ENCODE data around the gene LPP. TPM values are rescaled to one million over a fixed set of nuclear protein-coding genes. Genes with fewer than 3 reads are reported as not detected.
"Not testable (repeated sequence)": the region's sequence is repeated elsewhere in the genome, so short reads cannot be mapped to it uniquely, and the experiment has no call there.

LPP gene
- total RNA-seq, 4 donors from 2014 or later = 207 to 592 (median 406) TPM

DNA sequence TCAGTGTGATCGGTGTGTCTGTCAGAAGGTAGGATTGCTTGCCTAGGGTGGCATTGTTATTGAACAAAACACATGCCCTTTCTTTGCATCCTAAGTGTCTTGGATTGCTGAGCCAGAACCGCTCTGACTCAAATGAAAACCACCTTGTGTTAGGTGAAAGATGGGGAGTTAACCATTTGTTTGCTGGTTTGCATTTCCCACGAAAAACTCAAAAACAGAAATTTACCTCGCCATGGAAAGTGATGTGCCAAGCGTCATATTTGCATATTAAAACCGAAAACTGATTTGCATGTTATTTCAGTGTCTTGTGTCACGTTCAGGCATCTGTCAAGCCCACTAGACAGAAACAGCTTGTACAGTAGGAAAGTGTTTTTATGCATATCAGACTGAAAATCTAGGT is 543.2 kb downstream of the LPP start:
- TF ChIP-seq POLR2AphosphoS5 (IDR thresholded peaks at IDR 0.05) = no peak
- H3K4me3 ChIP-seq = no peak overlapping the region
- in situ Hi-C loops (cut with MboI; ENCODE audit: low pct_ligation_motif_present in 1 of 4, low pct_unique_long_range_greater_than_20kb in 1 of 4, low sequenced_read_pairs in 3 of 4) (no loop called here), intact Hi-C loops (cut with DNase I; ENCODE audit: low total_unique reads) (no loop called here)
- no peaks in the 10 kb centered on the region for H3K36me3 ChIP-seq
- H3K27ac ChIP-seq = no peak overlapping the region
- H3K27me3 ChIP-seq = no peaks in the 10 kb centered on the region
- no peaks in the 10 kb centered on the region for H3K9me3 ChIP-seq
- no peaks in the 10 kb centered on the region for H3K4me1 ChIP-seq
- DNase-seq = no peak
- whole genome bisulfite sequencing, 2 donors (ENCODE audit: low coverage in 1 of 2) = 71 to 78% methylated on average over 7 of the region's 7 CpGs

DNA sequence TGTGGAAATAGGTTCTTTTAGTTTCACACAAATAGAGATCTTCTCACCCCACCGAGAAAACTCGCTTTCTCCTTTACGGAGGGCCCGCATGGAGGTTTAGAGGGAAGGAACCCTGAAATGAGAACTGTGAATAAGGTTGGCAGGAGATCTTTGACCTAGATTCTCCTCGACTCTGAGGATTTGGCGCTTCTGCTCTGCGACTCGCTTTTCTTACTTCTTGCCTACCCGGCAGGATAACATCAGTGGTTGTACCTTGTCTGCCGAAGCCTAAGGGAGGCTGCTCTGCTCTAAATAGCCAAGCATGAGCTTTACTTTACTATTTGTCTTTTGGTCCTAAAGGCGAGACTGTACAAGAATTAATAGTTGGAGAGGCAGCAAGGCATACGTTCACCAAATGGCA is 544.5 kb downstream of the LPP start:
- Histone ChIP-seq H3K36me3 (no peaks in the 10 kb centered on the region), H3K27me3 (no peaks in the 10 kb centered on the region), H3K9me3 (no peaks in the 10 kb centered on the region), H3K27ac (no peak overlapping the region), H3K4me1 (no peaks in the 10 kb centered on the region), H3K4me3 (no peak overlapping the region)
- TF ChIP-seq, protein P1, sequence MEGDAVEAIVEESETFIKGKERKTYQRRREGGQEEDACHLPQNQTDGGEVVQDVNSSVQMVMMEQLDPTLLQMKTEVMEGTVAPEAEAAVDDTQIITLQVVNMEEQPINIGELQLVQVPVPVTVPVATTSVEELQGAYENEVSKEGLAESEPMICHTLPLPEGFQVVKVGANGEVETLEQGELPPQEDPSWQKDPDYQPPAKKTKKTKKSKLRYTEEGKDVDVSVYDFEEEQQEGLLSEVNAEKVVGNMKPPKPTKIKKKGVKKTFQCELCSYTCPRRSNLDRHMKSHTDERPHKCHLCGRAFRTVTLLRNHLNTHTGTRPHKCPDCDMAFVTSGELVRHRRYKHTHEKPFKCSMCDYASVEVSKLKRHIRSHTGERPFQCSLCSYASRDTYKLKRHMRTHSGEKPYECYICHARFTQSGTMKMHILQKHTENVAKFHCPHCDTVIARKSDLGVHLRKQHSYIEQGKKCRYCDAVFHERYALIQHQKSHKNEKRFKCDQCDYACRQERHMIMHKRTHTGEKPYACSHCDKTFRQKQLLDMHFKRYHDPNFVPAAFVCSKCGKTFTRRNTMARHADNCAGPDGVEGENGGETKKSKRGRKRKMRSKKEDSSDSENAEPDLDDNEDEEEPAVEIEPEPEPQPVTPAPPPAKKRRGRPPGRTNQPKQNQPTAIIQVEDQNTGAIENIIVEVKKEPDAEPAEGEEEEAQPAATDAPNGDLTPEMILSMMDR (IDR thresholded peaks at IDR 0.05) = no peak
- TF ChIP-seq POLR2A (IDR thresholded peaks at IDR 0.05) (no peak), EP300 (IDR thresholded peaks at IDR 0.05; ENCODE audit: low read depth) (no peak), POLR2AphosphoS5 (IDR thresholded peaks at IDR 0.05) (no peak)
- no peak for DNase-seq
- intact Hi-C loops (cut with DNase I; ENCODE audit: low total_unique reads) = no loop called here
- in situ Hi-C loops (cut with MboI; ENCODE audit: low pct_ligation_motif_present in 1 of 4, low pct_unique_long_range_greater_than_20kb in 1 of 4, low sequenced_read_pairs in 3 of 4) = no loop called here
- 94 to 95% methylated on average over 11 to 12 of the region's 12 CpGs for WGBS, 2 donors (ENCODE audit: low coverage in 1 of 2)

DNA sequence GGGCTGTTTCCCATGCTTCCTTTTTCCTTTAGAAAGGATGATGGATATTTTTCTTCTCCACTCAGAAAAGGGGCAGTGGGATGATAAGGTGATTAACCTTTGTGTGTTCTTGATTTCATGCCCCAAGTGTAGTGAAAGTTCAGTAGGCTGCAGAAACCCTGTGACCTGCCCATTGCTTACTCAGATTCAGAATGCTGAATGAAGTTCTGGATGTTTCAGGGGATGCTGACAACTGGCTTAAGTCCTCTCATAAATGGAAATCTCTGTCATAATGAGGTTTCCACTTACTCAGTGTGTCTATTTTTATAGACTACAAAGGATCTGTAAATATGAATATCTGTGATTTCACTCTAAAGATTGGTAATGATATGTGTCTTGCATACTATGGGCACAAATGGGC is 546.5 kb downstream of the LPP start:
- TF ChIP-seq EP300 (IDR thresholded peaks at IDR 0.05; ENCODE audit: low read depth) = no peak
- no peak for TF ChIP-seq POLR2A (IDR thresholded peaks at IDR 0.05)
- no peak for TF ChIP-seq POLR2AphosphoS5 (IDR thresholded peaks at IDR 0.05)
- TF ChIP-seq, protein P1 (IDR thresholded peaks at IDR 0.05) = no peak
- no peak overlapping the region for H3K27ac ChIP-seq
- DNase-seq = no peak
- H3K27me3 ChIP-seq = no peaks in the 10 kb centered on the region
- in situ Hi-C loops (cut with MboI; ENCODE audit: low pct_ligation_motif_present in 1 of 4, low pct_unique_long_range_greater_than_20kb in 1 of 4, low sequenced_read_pairs in 3 of 4) = no loop called here
- no peak overlapping the region for H3K4me3 ChIP-seq
- H3K4me1 ChIP-seq = no peaks in the 10 kb centered on the region
- intact Hi-C loops (cut with DNase I; ENCODE audit: low total_unique reads) = no loop called here
- no peaks in the 10 kb centered on the region for H3K9me3 ChIP-seq
- H3K36me3 ChIP-seq = no peaks in the 10 kb centered on the region

DNA sequence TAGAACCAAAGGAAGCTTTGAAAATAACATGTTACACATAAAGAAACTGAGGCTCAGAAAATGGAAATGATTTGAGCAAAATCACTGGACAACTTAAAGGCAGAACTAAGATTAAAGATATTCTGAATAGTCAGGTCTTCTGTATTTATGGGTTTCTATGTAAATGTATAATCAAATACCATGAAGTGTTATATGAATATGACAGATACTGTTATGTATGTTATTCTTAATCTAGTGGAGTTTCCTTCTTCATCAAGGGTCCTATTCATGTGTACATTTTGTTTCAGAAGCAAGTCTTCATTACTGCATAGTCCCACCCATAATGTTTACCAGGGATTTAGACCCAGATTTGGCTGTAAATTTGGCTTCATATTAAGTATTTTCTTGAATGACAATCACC is 547.0 kb downstream of the LPP start:
- in situ Hi-C loops (cut with MboI; ENCODE audit: low pct_ligation_motif_present in 1 of 4, low pct_unique_long_range_greater_than_20kb in 1 of 4, low sequenced_read_pairs in 3 of 4) = no loop called here
- no peak overlapping the region for H3K27ac ChIP-seq
- intact Hi-C loops (cut with DNase I; ENCODE audit: low total_unique reads) = no loop called here
- TF ChIP-seq EP300 (IDR thresholded peaks at IDR 0.05; ENCODE audit: low read depth) (no peak), POLR2AphosphoS5 (IDR thresholded peaks at IDR 0.05) (no peak), POLR2A (IDR thresholded peaks at IDR 0.05) (no peak)
- TF ChIP-seq, protein P1 (IDR thresholded peaks at IDR 0.05) = no peak
- H3K9me3 ChIP-seq = no peaks in the 10 kb centered on the region
- H3K4me1 ChIP-seq = peaks cover 0 to under 1% (median 0%) of the 10 kb centered on the region in 4 donors
- no peaks in the 10 kb centered on the region for H3K36me3 ChIP-seq
- no peak for DNase-seq
- H3K4me3 ChIP-seq = no peak overlapping the region
- H3K27me3 ChIP-seq = no peaks in the 10 kb centered on the region

DNA sequence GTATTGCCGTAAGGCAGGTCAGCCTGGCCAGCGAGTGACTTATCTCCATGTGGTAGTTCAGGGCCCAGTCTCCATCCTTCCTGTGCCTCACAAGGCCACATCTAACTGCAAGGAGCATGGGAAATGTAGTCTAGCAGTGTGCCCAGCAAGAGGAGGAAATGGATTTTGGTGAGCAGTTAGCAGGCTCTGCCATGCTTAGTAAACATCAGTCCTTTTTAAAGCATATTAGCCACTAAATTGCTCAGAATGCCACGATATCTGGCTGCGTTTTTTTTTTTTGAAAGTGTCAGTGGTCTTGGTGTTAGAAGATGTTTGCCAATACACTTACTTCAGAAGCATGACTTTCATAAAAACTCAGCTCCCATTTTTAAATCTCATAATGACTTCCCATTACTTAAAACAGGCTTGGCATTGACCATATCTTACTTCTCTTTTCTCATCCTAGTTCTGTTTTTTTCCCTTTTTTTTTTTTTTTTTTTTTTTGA is 547.6 kb downstream of the LPP start:
- Histone ChIP-seq H3K4me3 (no peak overlapping the region), H3K9me3 (no peaks in the 10 kb centered on the region), H3K36me3 (no peaks in the 10 kb centered on the region), H3K27ac (no peak overlapping the region), H3K4me1 (peaks cover 0 to 7% (median 0%) of the 10 kb centered on the region in 4 donors), H3K27me3 (no peaks in the 10 kb centered on the region)
- no peak for DNase-seq
- TF ChIP-seq EP300 (IDR thresholded peaks at IDR 0.05; ENCODE audit: low read depth) (no peak), POLR2AphosphoS5 (IDR thresholded peaks at IDR 0.05) (no peak), POLR2A (IDR thresholded peaks at IDR 0.05) (no peak)
- TF ChIP-seq, protein P1 (IDR thresholded peaks at IDR 0.05) = no peak
- 56 to 62% methylated on average over 4 of the region's 4 CpGs for WGBS, 2 donors (ENCODE audit: low coverage in 1 of 2)
- intact Hi-C loops (cut with DNase I; ENCODE audit: low total_unique reads) = no loop called here
- in situ Hi-C loops (cut with MboI; ENCODE audit: low pct_ligation_motif_present in 1 of 4, low pct_unique_long_range_greater_than_20kb in 1 of 4, low sequenced_read_pairs in 3 of 4) = no loop called here

DNA sequence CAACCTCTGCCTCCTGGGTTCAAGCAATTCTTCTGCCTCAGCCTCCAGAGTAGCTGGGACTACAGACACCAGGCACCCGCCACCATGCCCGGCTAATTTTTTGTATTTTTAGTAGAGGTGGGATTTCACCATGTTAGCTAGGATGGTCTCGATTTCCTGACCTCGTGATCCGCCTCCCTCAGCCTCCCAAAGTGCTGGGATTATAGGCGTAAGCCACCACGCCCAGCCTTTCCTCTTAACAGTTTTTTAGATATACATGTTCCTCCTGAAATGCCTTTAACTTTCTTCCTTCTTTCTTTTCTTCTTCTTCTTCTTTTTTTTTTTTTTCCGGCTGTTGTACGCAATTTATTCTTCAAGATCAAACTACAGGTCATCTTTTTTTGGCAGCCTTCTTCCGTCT is 548.1 kb downstream of the LPP start:
- intact Hi-C loops (cut with DNase I; ENCODE audit: low total_unique reads); DNase-seq; H3K36me3 ChIP-seq; H3K4me3 ChIP-seq; H3K9me3 ChIP-seq; in situ Hi-C loops (cut with MboI; ENCODE audit: low pct_ligation_motif_present in 1 of 4, low pct_unique_long_range_greater_than_20kb in 1 of 4, low sequenced_read_pairs in 3 of 4); H3K27me3 ChIP-seq; H3K27ac ChIP-seq: not testable (repeated sequence)
- WGBS, 2 donors (ENCODE audit: low coverage in 1 of 2) = 81 to 86% methylated on average over 8 to 10 of the region's 10 CpGs
- peaks cover 0 to 12% (median 0%) of the 10 kb centered on the region in 4 donors for H3K4me1 ChIP-seq
